HUES48 (cell line): ENCODE data around the gene DVL1.

Experiments used
- H3K27ac ChIP-seq: one replicate; pipeline ENCODE4 v1.7.0; 2013; ENCODE audit warnings: low read depth, low read length, inconsistent platforms
- H3K27me3 ChIP-seq: 2 replicates; pipeline ENCODE4 v1.6.1; 2013; ENCODE audit warnings: mild to moderate bottlenecking, low read length; ENCODE audit not compliant: control insufficient read depth, insufficient read depth
- H3K36me3 ChIP-seq: 2 replicates; pipeline ENCODE4 v1.6.1; 2013; ENCODE audit warnings: low read length; ENCODE audit not compliant: control insufficient read depth, insufficient read depth
- H3K4me1 ChIP-seq: 2 replicates; pipeline ENCODE4 v1.6.1; 2013; ENCODE audit warnings: mild to moderate bottlenecking, low read length; ENCODE audit not compliant: control insufficient read depth, insufficient read depth
- H3K4me3 ChIP-seq: 2 replicates; pipeline ENCODE4 v1.5.1; 2013; ENCODE audit warnings: mild to moderate bottlenecking, low read depth, low read length
- H3K9ac ChIP-seq: 2 replicates; pipeline ENCODE4 v1.6.1; 2013; ENCODE audit warnings: mild to moderate bottlenecking, low read depth, low read length, moderate library complexity
- H3K9me3 ChIP-seq: 2 replicates; pipeline ENCODE4 v1.6.1; 2013; ENCODE audit warnings: low read length; ENCODE audit not compliant: control insufficient read depth, insufficient read depth

Gene DVL1

DNA sequence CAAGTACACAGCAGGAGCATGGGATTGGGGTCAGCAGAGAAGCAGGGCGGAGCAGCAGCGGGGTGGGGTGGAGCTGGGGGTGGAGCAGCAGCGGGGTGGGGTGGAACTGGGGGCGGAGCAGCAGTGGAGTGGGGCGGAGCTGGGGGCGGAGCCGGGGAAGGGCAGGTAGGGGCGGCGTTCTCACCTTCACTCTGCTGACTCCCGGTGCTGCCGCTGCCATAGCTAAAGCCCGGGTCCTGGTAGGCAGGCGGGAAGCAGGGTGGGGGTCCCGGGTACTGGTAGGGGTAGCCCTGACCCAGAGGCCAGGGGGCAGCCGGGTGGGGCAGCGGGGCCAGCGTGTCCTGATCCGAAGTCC, 11.4 kb downstream of the DVL1 start:
- Histone ChIP-seq H3K27me3 (no peaks in the 10 kb centered on the region), H3K4me3 (no peak overlapping the region), H3K27ac (no peak overlapping the region), H3K36me3 (peaks cover 33% of the 10 kb centered on the region), H3K9ac (no peak overlapping the region), H3K4me1 (no peaks in the 10 kb centered on the region), H3K9me3 (no peaks in the 10 kb centered on the region)

- Histone ChIP-seq H3K4me1 (no peaks in the 10 kb centered on the region), H3K27ac (no peak overlapping the region), H3K36me3 (peaks cover 33% of the 10 kb centered on the region)
These were observed 12.1 kb downstream of the DVL1 start for GRCh38 chr1:1336931-1337792.

GRCh38 chr1:1336446-1336845, 12.8 kb downstream of the DVL1 start:
- Histone ChIP-seq H3K36me3 (peaks cover 31% of the 10 kb centered on the region), H3K27ac (no peak overlapping the region), H3K4me3 (no peak overlapping the region), H3K27me3 (no peaks in the 10 kb centered on the region), H3K9me3 (no peaks in the 10 kb centered on the region), H3K9ac (no peak overlapping the region), H3K4me1 (no peaks in the 10 kb centered on the region)

More at GRCh38 chr1:1336931-1337792, 12.1 kb downstream of the DVL1 start:
- Histone ChIP-seq H3K9me3 (no peaks in the 10 kb centered on the region), H3K4me3 (no peak overlapping the region), H3K9ac (no peak overlapping the region), H3K27me3 (no peaks in the 10 kb centered on the region)

GRCh38 chr1:1335792-1336248, 13.4 kb downstream of the DVL1 start:
- no peak overlapping the region for H3K4me3 ChIP-seq
- H3K27ac ChIP-seq = no peak overlapping the region
- H3K36me3 ChIP-seq = peaks cover 25% of the 10 kb centered on the region
- H3K9me3 ChIP-seq = no peaks in the 10 kb centered on the region
- no peaks in the 10 kb centered on the region for H3K4me1 ChIP-seq
- H3K9ac ChIP-seq = no peak overlapping the region
- no peaks in the 10 kb centered on the region for H3K27me3 ChIP-seq

GRCh38 chr1:1335283-1335682, 13.9 kb downstream of the DVL1 start:
- Histone ChIP-seq H3K36me3 (peaks cover 19% of the 10 kb centered on the region), H3K9me3 (no peaks in the 10 kb centered on the region), H3K27ac (no peak overlapping the region), H3K4me1 (no peaks in the 10 kb centered on the region), H3K4me3 (no peak overlapping the region), H3K9ac (no peak overlapping the region), H3K27me3 (no peaks in the 10 kb centered on the region)

DNA sequence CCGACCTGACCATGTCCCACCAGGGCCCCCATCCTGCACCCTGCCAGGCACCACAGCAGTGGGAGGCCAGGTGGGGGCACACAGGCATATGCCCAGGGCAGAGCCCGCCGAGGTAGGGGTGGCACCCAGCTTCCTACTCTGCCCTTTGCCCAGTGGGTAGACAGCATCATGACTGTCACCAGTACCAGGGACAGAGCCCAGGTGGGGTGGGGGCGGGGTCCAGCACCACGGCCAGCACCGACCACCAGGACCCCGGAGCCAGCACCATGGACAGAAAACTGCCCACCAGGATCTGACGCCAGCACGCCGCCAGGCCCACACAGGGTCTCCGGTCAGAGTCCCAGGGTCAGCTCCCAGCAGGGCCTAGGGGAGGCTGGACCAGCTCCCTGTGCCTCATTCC, 14.4 kb downstream of the DVL1 start:
- Histone ChIP-seq H3K27me3 (no peaks in the 10 kb centered on the region), H3K9ac (no peak overlapping the region), H3K9me3 (no peaks in the 10 kb centered on the region), H3K4me3 (no peak overlapping the region), H3K4me1 (no peaks in the 10 kb centered on the region), H3K36me3 (peaks cover 15% of the 10 kb centered on the region), H3K27ac (no peak overlapping the region)

GRCh38 chr1:1333551-1334241, 15.5 kb downstream of the DVL1 start:
- Histone ChIP-seq H3K4me1 (no peaks in the 10 kb centered on the region), H3K27ac (no peak overlapping the region), H3K27me3 (no peaks in the 10 kb centered on the region), H3K9ac (no peak overlapping the region), H3K4me3 (no peak overlapping the region), H3K9me3 (no peaks in the 10 kb centered on the region), H3K36me3 (peaks cover 8% of the 10 kb centered on the region)

- Histone ChIP-seq H3K27ac (no peak overlapping the region), H3K9ac (no peak overlapping the region), H3K4me1 (no peaks in the 10 kb centered on the region), H3K27me3 (no peaks in the 10 kb centered on the region), H3K9me3 (no peaks in the 10 kb centered on the region), H3K36me3 (peaks cover 3% of the 10 kb centered on the region), H3K4me3 (no peak overlapping the region)
These were observed 16.3 kb downstream of the DVL1 start for GRCh38 chr1:1332774-1333480.

DNA sequence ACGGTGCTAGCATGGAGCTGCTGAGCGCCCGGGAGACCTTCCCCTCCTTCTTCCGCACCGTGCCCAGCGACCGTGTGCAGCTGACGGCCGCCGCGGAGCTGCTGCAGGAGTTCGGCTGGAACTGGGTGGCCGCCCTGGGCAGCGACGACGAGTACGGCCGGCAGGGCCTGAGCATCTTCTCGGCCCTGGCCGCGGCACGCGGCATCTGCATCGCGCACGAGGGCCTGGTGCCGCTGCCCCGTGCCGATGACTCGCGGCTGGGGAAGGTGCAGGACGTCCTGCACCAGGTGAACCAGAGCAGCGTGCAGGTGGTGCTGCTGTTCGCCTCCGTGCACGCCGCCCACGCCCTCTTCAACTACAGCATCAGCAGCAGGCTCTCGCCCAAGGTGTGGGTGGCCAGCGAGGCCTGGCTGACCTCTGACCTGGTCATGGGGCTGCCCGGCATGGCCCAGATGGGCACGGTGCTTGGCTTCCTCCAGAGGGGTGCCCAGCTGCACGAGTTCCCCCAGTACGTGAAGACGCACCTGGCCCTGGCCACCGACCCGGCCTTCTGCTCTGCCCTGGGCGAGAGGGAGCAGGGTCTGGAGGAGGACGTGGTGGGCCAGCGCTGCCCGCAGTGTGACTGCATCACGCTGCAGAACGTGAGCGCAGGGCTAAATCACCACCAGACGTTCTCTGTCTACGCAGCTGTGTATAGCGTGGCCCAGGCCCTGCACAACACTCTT, 17.0 kb downstream of the DVL1 start:
- H3K9ac ChIP-seq = no peak overlapping the region
- H3K27ac ChIP-seq = no peak overlapping the region
- H3K4me3 ChIP-seq = no peak overlapping the region
- no peaks in the 10 kb centered on the region for H3K9me3 ChIP-seq
- H3K27me3 ChIP-seq = no peaks in the 10 kb centered on the region
- peaks cover 3% of the 10 kb centered on the region; the same call in 1 of the 2 replicates for H3K36me3 ChIP-seq
- H3K4me1 ChIP-seq = no peaks in the 10 kb centered on the region

DNA sequence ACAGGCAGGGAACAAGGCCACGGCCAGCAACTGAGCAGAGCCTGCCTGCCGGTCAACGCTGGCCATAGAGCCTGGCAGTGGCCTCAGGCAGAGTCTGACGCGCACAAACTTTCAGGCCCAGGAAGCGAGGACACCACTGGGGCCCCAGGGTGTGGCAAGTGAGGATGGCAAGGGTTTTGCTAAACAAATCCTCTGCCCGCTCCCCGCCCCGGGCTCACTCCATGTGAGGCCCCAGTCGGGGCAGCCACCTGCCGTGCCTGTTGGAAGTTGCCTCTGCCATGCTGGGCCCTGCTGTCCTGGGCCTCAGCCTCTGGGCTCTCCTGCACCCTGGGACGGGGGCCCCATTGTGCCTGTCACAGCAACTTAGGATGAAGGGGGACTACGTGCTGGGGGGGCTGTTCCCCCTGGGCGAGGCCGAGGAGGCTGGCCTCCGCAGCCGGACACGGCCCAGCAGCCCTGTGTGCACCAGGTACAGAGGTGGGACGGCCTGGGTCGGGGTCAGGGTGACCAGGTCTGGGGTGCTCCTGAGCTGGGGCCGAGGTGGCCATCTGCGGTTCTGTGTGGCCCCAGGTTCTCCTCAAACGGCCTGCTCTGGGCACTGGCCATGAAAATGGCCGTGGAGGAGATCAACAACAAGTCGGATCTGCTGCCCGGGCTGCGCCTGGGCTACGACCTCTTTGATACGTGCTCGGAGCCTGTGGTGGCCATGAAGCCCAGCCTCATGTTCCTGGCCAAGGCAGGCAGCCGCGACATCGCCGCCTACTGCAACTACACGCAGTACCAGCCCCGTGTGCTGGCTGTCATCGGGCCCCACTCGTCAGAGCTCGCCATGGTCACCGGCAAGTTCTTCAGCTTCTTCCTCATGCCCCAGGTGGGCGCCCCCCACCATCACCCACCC, 17.9 kb downstream of the DVL1 start, which contains the start of gene TAS1R3:
Gene TAS1R3, plus strand, starts transcription at position 213 of the 898 bp plus-strand sequence. Its CDS starts 66 bp downstream, at position 279.
- H3K4me1 ChIP-seq = no peaks in the 10 kb centered on the region

More for the DNA sequence above, 17.9 kb downstream of the DVL1 start, which contains the start of gene TAS1R3:
- Histone ChIP-seq H3K27ac (no peak within 1 kb of the TSS), H3K4me3 (no peak within 1 kb of the TSS), H3K9me3 (no peaks in the 10 kb centered on the region), H3K27me3 (no peaks in the 10 kb centered on the region), H3K36me3 (peaks cover 7% of the 10 kb centered on the region; the same call in 1 of the 2 replicates), H3K9ac (no peak within 1 kb of the TSS)
